HG02840 (cell line): ENCODE measurements around the gene RDH13.
A peak's percentile ranks its signal among the peaks of the same experiment; 100 is the strongest.

Experiments used
- ATAC-seq: cut with Tn5 transposase; IDR thresholded peaks from one replicate; pipeline ENCODE4 v1.9.1; 2021; ENCODE audit warnings: mild to moderate bottlenecking, moderate library complexity, moderate number of reproducible peaks; ENCODE audit not compliant: unreplicated experiment, low FRiP score

RDH13 gene

DNA sequence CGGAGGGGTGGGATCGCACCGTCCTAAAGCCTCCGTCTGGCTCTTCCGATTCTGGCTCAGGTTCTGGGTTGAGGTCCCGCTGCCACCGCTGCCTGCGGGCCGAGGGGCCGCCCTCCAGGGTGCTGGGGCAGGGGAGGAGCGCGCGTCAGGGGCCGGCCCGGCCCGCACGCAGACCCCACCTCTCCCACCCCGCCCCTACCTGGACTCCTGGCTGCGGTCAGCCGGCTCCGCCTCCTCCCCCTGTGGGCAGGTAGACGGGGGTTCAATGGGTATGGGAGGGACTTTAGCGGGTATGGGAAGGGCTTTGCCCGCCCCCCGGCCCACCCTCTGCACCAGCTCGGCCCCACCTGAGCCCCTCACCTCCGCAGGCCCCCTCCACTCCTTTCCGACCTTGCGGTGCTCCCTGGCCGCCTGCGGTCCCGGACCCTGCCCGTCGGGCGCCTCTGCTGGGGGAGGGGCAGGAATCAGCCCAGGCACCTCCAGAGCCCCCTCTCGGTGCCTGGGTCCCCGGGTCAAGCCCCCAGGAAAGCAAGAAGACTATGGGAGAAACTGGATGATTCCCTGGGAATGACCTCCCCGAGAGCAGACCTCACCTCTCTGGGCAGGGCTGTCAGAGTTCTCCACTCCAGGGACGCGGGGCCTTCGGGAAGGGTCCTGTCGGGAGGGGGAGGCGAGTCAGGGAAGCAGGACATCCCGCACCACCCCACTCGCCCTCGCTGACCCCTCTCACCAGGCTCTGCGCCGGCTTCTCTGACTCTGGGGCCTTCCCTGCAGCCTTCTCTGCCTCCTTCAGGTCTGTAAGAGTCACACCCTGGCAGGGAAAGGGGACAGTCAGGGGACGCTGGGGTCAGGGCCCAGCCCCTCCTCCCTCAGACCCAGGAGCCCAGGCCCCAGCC is 29.7 kb upstream of the RDH13 start:
- ATAC-seq: no peak

DNA sequence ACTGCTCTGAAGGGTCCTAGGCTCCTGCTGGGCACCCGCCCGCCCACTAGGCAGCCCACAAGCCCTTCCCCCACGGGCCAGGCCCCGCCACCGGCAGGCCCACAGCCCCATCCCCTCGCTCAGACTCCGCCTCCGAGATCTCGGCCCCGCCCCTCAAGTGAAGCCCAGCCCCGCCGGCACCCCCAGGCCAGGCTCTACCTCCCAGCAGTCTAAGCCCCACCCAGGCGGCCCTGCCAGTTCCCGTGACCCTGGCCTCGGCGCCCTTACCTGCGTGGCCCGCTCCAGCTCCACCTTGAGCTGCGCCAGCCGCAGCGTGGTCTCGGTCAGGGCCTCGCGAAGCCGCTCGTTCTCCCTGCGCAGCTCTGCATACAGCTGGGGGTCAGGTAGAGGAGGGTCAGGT is 29.0 kb upstream of the RDH13 start:
- ATAC-seq: no peak

DNA sequence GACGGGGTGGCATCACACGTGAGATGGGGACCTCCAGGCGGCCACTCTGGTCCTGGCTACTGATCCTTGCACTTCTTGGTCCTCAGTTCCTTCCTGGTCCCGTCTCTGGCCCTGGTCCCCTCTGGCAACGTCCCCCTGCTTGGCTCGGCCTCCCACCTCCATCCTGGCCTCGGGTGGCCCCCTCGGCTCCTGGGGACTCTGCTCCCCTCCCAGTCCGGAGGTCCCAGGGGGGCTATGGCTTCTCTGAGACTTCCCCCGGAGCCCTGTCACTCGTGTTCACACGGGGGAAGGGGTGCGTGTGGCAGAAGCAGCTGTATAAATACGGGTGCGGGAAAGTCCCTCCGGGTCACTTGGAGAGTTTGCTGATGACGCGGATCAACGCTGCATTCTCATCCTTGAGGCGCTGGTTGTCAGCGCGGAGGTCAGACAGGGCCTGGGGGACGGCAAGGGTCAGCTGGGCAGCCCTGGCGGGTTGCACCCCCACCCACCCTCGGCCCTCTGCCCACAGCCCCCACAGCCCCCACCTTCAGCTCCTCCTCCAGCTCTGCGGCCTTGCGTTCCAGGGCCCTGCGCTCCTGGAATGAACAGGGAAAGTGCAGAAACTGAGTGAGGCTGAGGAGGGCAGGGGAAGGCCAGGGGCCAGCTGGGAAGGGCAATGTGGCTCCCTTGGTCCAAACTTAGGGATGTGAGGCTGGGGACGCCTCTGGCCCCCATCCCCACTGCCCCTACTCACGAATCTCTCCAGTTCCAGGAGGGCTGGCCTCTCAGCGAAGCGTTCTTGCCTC is 28.4 kb upstream of the RDH13 start:
- no peak for ATAC-seq

DNA sequence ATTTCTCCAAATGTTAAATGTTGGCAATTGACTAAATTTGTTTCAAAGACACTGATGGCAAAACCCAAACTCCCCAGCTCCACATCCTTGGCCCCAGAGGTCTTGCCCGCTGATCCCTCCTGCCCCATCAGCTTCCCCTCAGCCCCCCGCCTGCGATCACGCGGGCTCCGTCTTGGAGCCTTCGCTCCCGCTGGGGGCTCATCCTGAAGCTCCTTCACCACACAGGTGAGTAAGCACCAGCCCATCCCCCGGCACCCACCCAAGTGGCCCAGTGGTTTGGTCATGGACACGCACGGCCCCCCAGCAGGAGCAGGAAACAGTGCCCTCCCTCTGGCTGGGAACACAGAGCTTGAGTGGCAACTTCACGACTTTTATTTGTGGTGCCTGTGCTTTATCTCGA is 27.6 kb upstream of the RDH13 start:
- ATAC-seq: no peak

DNA sequence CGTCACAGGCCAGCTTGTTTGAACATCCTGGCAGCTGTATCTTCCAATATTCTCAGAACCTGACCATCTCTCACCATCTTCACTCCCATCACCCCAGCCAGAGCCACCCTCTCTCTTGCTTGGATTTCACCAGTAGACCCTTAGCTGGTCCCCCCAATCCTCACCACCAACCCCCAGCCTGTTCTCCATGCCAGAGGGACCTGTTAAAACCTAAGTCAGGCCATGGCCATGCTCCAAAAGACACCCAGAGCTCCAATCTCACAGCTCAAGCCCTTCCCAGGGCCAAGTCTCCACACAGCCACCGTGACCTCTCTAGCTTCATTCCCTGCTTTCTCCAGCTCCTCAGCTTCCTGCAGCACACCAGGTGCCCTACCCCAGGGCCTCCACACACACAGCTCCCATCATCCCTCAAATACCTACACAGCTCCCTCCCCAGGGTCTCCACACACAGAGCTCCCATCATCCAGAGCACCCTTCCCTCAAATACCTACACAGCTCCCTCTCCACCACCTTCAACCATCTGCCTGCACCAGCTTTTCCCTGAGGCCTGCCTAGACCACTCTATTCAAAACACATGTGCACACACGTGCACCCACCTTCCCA is 26.5 kb upstream of the RDH13 start:
- ATAC-seq: no peak

DNA sequence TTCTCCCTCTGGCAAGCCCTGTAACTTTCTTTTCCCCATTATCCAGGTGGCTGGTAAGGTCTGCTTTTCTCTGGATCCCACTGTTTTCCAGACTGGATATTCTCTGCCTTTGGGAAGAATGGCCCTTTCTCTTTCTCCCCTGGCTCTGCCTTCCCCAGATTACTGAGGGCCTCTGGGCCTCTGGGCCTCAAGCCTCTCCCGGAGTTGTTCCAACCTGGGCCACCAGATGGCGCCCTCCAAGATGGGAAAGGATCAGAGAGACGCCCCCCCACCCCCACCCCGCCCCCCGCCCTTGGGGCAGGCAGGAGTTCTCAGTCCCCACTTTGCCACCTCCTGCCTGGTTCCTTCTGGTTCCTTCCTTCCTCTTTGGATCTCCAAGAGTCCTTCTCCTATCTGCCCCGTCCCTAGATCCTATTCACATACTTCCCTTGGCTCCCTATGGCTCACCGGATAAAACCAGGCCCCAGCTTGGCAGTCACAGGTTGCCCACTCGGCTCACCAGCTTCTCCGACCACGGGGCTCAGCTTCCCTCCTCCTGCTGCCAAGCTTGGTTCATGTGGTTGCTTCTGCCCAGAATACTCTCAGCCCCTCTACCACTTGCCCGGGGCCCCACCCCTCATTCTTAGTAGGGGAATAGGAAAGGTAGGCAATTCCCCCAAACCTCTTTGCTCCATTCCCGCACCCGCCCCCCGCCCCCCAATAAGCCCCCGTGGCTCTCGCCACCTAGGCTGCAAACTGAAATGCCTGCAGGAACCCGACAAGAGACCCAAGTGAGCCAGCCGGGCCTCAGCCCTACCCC is 25.8 kb upstream of the RDH13 start:
- ATAC-seq: no peak

DNA sequence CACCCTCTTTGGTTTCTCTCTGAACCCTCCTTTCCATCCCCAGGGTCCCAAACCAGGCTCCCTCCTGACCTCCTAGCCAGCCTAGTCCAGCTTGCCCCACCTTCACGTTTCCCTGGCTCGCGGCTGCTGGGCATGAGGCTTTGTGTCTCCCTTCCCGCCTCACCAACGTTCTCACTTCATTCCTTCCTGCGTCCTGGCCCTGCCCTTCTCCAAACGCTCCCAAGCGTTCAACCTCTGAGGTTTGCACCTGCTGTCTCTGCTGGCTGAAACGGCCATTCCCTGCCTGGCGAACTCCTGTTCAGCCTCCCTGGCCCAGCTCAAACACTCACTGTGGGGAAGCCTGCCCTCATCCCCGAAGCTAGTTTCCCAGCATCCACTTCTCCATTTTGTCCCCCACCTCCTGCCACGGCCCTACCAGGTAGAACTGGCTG is 25.1 kb upstream of the RDH13 start:
- ATAC-seq: no peak

DNA sequence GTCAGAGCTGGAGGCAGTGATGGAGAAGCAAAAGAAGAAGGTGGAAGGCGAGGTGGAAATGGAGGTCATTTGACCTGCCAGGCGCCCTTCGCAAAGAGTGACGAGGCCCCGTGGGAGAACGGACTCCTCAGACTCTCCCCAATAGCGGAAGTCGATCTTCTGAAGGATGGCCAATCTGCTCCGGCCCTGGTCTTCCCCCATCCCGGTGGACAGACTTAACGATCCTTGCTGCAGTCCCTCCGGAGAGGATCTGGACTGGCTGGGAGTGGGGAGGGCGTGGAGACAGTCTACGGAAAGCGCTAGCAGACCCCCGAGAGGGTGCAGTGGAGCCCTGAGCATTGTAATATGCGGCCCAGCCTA is 24.6 kb upstream of the RDH13 start:
- no peak for ATAC-seq

DNA sequence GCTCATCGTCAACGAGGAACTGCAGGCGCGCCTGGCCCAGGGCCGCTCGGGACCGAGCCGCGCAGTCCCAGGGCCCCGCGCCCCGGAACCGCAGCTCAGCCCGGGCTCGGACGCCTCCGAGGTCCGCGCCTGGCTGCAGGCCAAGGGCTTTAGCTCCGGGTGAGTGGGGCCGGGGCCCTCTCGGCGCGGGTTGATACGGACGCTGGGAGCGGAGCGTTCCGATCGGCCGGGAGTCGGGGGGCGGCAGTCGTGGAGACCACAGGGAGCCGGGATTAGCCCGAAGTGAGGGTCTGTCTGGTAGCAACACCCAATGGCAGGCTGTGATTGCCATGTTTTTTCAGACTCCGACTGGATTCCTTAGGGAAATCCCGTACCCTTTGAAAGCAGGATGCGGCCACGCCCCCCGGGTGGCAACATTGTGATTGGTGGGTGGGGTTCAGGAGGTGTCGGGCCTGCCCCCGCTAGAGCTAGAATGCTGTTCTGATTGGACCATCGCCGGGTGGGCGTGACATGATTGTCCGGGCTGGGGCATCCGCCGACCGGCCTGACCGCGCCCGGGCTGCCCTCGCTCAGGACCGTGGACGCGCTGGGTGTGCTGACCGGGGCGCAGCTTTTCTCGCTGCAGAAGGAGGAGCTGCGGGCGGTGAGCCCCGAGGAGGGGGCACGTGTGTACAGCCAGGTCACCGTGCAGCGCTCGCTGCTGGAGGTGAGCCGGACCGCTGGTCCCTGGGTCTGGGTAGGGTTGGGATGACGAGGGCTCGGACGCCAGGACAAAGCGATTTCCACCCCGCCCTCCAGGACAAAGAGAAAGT is 24.0 kb upstream of the RDH13 start:
- ATAC-seq: no peak

DNA sequence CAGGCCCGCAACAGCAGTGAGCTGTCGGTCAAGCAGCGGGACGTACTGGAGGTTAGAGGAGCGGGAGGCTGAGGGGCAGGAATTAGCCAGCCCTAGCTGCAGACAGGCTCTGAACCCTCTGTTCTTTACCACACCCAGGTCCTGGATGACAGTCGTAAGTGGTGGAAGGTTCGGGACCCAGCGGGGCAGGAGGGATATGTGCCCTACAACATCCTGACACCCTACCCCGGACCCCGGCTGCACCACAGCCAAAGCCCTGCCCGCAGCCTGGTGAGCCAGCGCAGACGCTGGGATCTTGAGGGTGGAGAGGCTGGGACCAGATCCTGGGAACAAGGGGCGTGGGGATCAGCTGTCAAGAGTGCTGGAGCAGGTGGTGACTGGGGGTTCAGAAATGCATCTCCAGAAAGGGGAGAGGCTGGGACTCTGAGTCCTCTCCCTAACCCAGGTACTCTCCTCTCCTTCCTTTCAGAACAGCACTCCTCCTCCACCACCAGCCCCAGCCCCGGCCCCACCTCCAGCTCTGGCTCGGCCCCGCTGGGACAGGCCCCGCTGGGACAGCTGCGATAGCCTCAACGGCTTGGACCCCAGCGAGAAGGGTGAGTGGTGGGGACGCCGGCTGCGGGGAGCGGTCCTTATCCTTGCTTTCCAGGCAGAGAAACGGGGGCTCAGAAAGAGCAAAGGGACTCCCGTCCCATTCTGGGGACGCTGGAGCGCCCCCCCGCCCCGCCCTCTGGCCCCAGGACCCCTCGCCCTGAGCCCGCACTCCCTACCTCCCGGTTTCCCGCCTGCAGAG is 23.2 kb upstream of the RDH13 start:
- no peak for ATAC-seq

DNA sequence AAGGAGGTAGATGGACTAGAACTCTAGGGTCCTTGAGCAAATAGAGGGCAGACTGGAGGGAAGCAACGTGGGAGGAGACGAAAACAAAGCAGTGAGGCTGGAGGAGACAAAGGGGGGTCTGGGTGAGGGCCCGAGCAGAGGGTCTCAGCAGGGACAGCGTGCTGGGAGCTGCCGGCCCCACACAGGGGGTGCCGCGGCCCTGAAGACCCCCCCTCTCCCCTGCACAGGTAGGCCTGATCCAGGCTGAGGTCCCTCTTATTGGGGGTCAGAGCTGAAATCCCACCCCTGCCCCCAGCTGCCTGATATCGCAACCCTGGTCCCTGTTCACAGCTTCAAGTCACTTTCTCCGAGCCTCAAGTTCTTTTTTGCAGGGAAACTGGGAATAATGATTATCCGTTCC is 21.5 kb upstream of the RDH13 start:
- no peak for ATAC-seq

DNA sequence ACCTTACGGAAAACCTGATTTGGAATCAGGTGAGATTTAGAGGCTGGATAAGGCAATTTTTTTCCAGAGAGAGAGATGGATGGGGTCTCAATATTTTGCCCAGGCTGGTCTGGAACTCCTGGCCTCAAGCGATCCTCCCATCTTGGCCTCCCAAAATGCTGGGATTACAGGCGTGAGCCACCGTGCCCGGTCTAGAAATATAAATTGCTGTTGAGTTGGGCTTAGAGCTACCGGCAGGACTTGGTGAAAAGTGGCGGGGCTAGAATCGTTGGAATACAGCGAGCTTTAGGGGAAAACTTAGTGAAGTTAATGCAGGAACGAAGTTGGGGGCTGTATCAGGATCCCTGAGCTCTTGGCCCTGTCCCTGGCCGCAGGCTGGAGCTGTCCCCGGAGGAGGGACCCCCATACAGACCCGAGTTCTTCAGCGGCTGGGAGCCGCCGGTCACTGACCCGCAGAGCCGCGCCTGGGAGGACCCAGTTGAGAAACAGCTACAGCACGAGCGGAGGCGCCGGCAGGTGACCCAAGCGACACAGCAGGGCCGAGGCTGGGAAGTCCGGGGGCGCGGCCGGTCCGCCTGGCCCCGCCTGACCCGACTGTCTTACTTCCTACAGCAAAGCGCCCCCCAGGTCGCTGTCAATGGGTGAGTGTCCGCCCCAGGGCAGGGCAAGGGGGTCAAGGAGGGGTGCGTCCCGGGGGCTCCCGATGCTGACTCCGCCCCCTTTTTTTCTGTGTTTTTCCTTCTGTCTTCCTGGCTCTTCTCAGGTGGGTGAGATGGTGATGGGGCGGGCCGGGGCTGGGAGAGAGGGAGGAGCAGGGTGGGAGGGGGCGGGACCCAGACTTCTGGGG is 20.3 kb upstream of the RDH13 start:
- no peak for ATAC-seq

DNA sequence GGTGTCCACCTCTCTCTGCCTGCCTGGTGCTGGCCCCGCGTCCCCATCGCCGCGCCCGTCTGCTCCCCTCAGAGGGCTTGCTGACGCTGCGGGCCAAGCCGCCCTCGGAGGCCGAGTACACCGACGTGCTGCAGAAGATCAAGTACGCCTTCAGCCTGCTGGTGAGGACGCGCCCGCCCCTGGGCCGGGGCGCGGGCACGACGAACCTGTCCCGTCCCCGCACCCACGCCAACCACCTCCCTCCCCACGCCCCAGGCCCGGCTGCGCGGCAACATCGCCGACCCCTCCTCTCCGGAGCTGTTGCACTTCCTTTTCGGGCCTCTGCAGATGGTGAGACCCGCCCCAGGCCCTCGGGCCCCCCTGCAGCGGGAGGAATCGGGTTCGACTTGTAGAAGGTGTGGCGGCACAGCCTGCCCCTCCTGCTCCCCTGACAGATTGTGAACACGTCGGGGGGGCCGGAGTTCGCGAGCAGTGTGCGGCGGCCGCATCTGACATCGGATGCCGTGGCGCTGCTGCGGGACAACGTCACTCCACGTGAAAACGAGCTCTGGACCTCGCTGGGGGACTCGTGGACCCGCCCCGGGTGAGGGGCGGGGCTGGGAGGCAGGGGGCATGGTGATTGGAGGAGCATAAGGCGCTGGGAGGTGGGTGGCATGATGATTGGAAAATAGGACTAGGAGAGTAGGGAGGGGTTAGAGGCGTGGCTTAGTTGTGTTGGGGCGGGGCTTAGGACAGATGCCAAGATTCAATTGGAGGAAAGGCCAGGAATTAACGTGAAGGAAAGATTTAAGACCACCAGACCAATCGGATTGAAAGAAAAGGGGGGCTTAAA is 19.3 kb upstream of the RDH13 start:
- ATAC-seq: no peak

DNA sequence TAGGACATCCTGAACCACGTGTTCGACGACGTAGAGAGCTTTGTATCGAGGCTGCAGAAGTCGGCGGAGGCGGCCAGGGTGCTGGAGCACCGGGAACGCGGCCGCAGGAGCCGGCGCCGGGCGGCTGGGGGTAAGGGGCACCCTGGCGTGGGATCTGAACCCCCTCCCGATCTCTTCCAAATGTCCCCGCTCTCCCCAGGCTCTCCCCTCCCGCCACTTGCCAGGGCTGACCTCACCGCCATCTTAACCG is 18.7 kb upstream of the RDH13 start:
- ATAC-seq: no peak

DNA sequence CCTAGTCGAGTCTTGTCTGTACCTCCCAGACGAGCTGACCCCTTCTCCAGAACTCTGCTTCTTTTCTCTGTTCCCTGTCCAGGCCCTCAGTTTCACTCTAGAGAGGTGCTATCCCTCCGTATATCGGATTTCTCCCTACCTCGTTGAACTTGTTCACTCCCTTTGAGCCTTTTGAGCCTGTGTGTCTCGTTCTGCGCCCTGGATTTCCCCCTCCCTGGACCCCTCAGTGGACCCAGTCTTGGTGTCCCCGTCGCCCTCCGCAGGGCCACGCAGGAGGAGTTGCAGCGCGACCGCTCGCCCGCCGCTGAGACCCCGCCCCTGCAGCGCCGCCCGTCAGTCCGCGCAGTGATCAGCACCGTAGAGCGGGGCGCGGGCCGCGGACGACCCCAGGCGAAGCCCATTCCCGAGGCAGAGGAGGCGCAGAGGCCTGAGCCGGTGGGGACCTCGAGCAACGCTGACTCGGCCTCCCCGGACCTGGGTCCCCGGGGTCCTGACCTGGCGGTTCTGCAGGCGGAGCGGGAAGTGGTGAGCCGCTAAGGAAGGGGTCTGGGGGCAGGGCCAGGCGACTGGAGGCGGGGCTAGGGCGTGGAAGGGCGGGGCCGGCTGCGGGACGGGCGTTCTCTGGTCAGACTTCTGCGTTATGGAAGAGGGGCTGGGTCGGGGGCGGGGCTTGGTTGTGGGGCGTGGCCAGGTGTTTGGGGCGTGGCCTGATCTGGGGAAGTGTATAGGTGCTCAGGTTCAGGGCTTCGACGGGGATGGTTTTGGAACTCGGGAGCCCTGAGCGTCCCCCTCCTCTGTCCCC is 18.2 kb upstream of the RDH13 start:
- peak; percentile 54 for ATAC-seq

DNA sequence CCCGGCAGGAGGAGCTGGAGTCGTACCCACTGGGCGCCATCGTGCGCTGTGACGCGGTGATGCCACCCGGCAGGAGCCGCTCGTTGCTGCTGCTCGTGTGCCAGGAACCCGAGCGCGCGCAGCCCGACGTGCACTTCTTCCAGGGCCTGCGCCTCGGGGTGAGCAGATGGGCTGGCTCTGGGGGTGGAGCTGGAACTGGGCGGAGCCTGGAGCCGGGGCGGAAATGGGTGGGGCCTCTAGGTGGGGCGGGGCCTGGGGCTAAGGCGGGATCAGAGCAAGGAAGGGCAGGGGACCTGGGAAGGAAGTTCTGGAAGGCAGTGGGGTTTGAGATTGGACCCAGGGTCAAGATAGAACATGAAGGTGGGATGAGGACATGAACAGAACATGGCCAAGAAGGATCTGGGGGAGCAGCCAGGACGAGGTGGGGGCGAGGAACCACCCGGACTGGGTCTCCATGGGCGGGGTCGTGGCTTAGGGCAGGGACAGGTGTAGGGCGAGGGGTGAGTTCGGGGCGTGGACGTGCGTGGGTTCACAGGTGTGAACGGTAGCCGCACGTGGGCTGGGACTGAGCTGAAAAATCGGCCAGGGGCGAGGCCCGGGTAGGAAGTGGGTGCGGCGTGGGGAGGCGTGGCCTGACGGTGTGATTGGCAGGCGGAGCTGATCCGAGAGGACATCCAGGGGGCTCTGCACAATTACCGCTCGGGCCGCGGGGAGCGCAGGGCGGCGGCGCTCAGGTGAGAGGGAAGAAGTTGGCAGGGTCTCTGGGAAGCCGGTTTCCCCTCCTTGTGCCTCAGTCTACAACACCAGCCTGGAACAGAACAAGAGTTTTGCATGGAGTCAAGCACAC is 17.4 kb upstream of the RDH13 start:
- ATAC-seq: no peak
